Spleen (tissue), 7 donors: ENCODE results near the gene ZEB2.

ENCODE experiments used
- POLR2A ChIP-seq, 3 donors: fragments of 450-650 bp; IDR thresholded peaks; one replicate each; pipeline ENCODE4 v1.5.1; 2017; ENCODE audit warnings: antibody characterized with exemption in 3 of 3, mild to moderate bottlenecking in 1 of 3
- TF ChIP-seq, protein P1 (sequence below), 11 experiments: fragments of 200-600 bp in 7 of 11; fragments of 450-650 bp in 4 of 11; sonication (generic) in 4 of 11; IDR thresholded peaks in 8 of 11; conservative IDR thresholded peaks in 3 of 11; 1 replicate in 7 of 11; 2 replicates in 4 of 11; pipeline versions ENCODE4 v1.4.0 to v1.8.0; 2016 to 2021; ENCODE audit warnings: antibody characterized with exemption in 11 of 11, inconsistent platforms in 4 of 11, mild to moderate bottlenecking in 1 of 11
- donor health status: DM: no; HTN: no; CAD: no; lungs with moderate emphysema.
- donor health status: DM: no; HTN: no; CAD: no.
- donor health status: DM: no; HTN: no; CAD: no.

- TF ChIP-seq, protein P1, sequence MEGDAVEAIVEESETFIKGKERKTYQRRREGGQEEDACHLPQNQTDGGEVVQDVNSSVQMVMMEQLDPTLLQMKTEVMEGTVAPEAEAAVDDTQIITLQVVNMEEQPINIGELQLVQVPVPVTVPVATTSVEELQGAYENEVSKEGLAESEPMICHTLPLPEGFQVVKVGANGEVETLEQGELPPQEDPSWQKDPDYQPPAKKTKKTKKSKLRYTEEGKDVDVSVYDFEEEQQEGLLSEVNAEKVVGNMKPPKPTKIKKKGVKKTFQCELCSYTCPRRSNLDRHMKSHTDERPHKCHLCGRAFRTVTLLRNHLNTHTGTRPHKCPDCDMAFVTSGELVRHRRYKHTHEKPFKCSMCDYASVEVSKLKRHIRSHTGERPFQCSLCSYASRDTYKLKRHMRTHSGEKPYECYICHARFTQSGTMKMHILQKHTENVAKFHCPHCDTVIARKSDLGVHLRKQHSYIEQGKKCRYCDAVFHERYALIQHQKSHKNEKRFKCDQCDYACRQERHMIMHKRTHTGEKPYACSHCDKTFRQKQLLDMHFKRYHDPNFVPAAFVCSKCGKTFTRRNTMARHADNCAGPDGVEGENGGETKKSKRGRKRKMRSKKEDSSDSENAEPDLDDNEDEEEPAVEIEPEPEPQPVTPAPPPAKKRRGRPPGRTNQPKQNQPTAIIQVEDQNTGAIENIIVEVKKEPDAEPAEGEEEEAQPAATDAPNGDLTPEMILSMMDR (IDR thresholded peaks at IDR 0.05 in 8 of 11, conservative IDR thresholded peaks at IDR 0.05 in 3 of 11): no peak
- TF ChIP-seq POLR2A (IDR thresholded peaks at IDR 0.05): no peak
Measured at GRCh38 chr2:144459286-144459685, 60.6 kb downstream of the ZEB2 start.
